GM12878 (cell line): Measurements from ENCODE around the gene AMBRA1.

Experiments used
- BCL11A ChIP-seq: IDR thresholded peaks from 2 replicates; pipeline ENCODE4 v1.6.1; 2011; ENCODE audit warnings: low read depth, low read length
- POLR2AphosphoS5 ChIP-seq: IDR thresholded peaks from 2 replicates; pipeline ENCODE4 v1.6.1; 2011; ENCODE audit warnings: mild to moderate bottlenecking, low read length, inconsistent platforms
- USF2 ChIP-seq: IDR thresholded peaks from 2 replicates; pipeline ENCODE4 v1.6.1; 2011; ENCODE audit warnings: low read depth, low read length, improper control_type of control experiment, borderline replicate concordance
- ZBTB11 ChIP-seq: fragments of 450-650 bp; formaldehyde crosslinking; IDR thresholded peaks from 2 replicates; pipeline ENCODE4 v1.5.0; 2022; ENCODE audit warnings: mild to moderate bottlenecking, missing genetic modification characterization
- TF ChIP-seq, protein P1 (sequence below): IDR thresholded peaks from 2 replicates; pipeline ENCODE4 v1.6.1; 2011; ENCODE audit warnings: borderline replicate concordance, low read depth, mild to moderate bottlenecking, moderate library complexity, low read length; ENCODE audit not compliant: insufficient read depth, poor library complexity, severe bottlenecking

- no peak for TF ChIP-seq BCL11A
- TF ChIP-seq USF2, result no peak
- no peak for TF ChIP-seq ZBTB11
- peak; percentile 83 for TF ChIP-seq POLR2AphosphoS5
- TF ChIP-seq, protein P1, sequence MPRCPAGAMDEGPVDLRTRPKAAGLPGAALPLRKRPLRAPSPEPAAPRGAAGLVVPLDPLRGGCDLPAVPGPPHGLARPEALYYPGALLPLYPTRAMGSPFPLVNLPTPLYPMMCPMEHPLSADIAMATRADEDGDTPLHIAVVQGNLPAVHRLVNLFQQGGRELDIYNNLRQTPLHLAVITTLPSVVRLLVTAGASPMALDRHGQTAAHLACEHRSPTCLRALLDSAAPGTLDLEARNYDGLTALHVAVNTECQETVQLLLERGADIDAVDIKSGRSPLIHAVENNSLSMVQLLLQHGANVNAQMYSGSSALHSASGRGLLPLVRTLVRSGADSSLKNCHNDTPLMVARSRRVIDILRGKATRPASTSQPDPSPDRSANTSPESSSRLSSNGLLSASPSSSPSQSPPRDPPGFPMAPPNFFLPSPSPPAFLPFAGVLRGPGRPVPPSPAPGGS, result no peak
These were observed 232.3 kb downstream of the AMBRA1 start for GRCh38 chr11:46361283-46362155.
